Caco-2 (cell line): ENCODE data around the gene HSD17B2. TPM values are rescaled to one million over a fixed set of nuclear protein-coding genes. Genes with fewer than 3 reads are reported as not detected.

ENCODE experiments used
- BruUV-seq: library from RNA; stranded (reverse); fragments of 400-500 nt; replicated peaks from 2 replicates; lab custom pipeline; 2021; lab: Mats Ljungman, UMichigan
- CTCF ChIA-PET: fragments of 300-600 bp; sonication (Branson Sonifier 250); formaldehyde crosslinking; loops from one replicate; lab custom pipeline; 2022; ENCODE audit warnings: antibody characterized with exemption; lab: Charles Lee
- POLR2A ChIA-PET: fragments of 300-600 bp; sonication (Branson Sonifier 250); formaldehyde crosslinking; loops from one replicate; lab custom pipeline; 2022; ENCODE audit warnings: antibody characterized with exemption; lab: Charles Lee
- DNase-seq, 2 experiments: peaks; one replicate each; pipeline versions ENCODE4 v3.0.0 to v3.0.0-alpha.2; 2020 to 2022
- H3K27me3 ChIP-seq: replicated peaks from 2 replicates; pipeline ENCODE4 v1.6.0; 2011; ENCODE audit warnings: low read length; ENCODE audit not compliant: control insufficient read depth, insufficient read depth
- H3K36me3 ChIP-seq: 2 replicates; pipeline ENCODE4 v1.5.1; 2011; ENCODE audit warnings: low read length; ENCODE audit not compliant: control insufficient read depth, insufficient read depth
- H3K4me1 ChIP-seq: fragments of 250-450 bp; sonication (Bioruptor Pico); 2 replicates; pipeline ENCODE4 v1.5.1; 2020; ENCODE audit warnings: mild to moderate bottlenecking
- H3K4me3 ChIP-seq: 2 replicates; pipeline ENCODE4 v1.5.1; 2011; ENCODE audit warnings: low read depth, mild to moderate bottlenecking, control low read depth, low read length
- H3K9me3 ChIP-seq: fragments of 250-450 bp; sonication (Bioruptor Pico); 2 replicates; pipeline ENCODE4 v1.5.1; 2020; ENCODE audit warnings: mild to moderate bottlenecking, moderate library complexity
- H3K27ac Mint-ChIP-seq: one replicate; pipeline ENCODE4 v1.8.0; 2022; ENCODE audit warnings: mixed read lengths; ENCODE audit not compliant: unreplicated experiment
- H3K27me3 Mint-ChIP-seq: one replicate; pipeline ENCODE4 v1.8.0; 2022; ENCODE audit warnings: mixed read lengths; ENCODE audit not compliant: insufficient read depth, unreplicated experiment
- H3K36me3 Mint-ChIP-seq: one replicate; pipeline ENCODE4 v1.8.0; 2022; ENCODE audit warnings: mild to moderate bottlenecking, mixed read lengths; ENCODE audit not compliant: insufficient read depth, unreplicated experiment
- H3K4me1 Mint-ChIP-seq: one replicate; pipeline ENCODE4 v1.8.0; 2022; ENCODE audit warnings: low read depth, mixed read lengths; ENCODE audit not compliant: unreplicated experiment
- H3K4me3 Mint-ChIP-seq: one replicate; pipeline ENCODE4 v1.8.0; 2022; ENCODE audit warnings: mild to moderate bottlenecking, moderate library complexity, mixed read lengths; ENCODE audit not compliant: unreplicated experiment
- H3K9me3 Mint-ChIP-seq: one replicate; pipeline ENCODE4 v1.8.0; 2022; ENCODE audit warnings: mixed read lengths; ENCODE audit not compliant: unreplicated experiment
- intact Hi-C: fragments of 100-400 bp; cut with micrococcal nuclease; formaldehyde crosslinking; loops from one replicate; pipeline ENCODE4 v1.10.0; 2022; ENCODE audit not compliant: unreplicated experiment
- total RNA-seq: library from RNA; stranded (reverse); gene quantifications from 2 replicates; pipeline ENCODE4 v1.2.3, GENCODE V29; 2022
- TF ChIP-seq, protein P1 (sequence below), 2 experiments: fragments of 200-600 bp in 1 of 2; IDR thresholded peaks; 1 replicate in 1 of 2; 2 replicates in 1 of 2; pipeline versions ENCODE4 v1.5.1 to v1.8.0; 2011 to 2022; ENCODE audit warnings: antibody characterized with exemption in 1 of 2, control low read depth in 1 of 2, inconsistent platforms in 1 of 2, low read depth in 1 of 2, low read length in 1 of 2, mild to moderate bottlenecking in 1 of 2, moderate library complexity in 1 of 2; ENCODE audit not compliant: insufficient read depth in 1 of 2, severe bottlenecking in 1 of 2, unreplicated experiment in 1 of 2

Gene HSD17B2
- total RNA-seq, 1 experiment from 2014 or later: 5.1 TPM

DNA sequence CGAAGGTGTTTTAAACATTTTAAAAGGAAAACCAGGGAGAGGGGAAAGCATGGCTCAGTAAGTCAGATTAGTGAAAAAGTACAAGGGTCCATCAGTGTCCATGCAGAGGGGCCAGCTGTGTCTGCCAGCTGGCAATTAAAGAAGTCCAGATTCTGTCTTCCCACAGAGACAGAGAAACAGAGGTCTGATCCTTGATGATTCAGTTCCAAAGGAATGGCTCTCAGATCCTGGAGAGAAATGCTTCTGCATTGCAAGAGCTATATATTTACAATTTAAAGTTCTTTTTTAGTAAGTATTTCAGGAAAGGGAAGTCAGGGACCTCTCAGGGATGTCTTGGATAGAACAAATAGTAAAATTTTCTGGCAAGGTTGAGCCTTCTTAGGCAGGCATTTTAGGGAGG lies 56.2 kb downstream of the HSD17B2 start:
- intact Hi-C loops: no loop called here
- TF ChIP-seq, protein P1, sequence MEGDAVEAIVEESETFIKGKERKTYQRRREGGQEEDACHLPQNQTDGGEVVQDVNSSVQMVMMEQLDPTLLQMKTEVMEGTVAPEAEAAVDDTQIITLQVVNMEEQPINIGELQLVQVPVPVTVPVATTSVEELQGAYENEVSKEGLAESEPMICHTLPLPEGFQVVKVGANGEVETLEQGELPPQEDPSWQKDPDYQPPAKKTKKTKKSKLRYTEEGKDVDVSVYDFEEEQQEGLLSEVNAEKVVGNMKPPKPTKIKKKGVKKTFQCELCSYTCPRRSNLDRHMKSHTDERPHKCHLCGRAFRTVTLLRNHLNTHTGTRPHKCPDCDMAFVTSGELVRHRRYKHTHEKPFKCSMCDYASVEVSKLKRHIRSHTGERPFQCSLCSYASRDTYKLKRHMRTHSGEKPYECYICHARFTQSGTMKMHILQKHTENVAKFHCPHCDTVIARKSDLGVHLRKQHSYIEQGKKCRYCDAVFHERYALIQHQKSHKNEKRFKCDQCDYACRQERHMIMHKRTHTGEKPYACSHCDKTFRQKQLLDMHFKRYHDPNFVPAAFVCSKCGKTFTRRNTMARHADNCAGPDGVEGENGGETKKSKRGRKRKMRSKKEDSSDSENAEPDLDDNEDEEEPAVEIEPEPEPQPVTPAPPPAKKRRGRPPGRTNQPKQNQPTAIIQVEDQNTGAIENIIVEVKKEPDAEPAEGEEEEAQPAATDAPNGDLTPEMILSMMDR (IDR thresholded peaks at IDR 0.05; ENCODE audit: insufficient read depth in 1 of 2, low read depth in 1 of 2, low read length in 1 of 2, severe bottlenecking in 1 of 2, unreplicated experiment in 1 of 2): no peak
- Histone ChIP-seq H3K4me3 (no peak overlapping the region), H3K27me3 (no peaks in the 10 kb centered on the region; the same call in 1 of the 2 replicates), H3K36me3 (peaks cover 2% of the 10 kb centered on the region), H3K9me3 (no peaks in the 10 kb centered on the region), H3K4me1 (peaks cover 9% of the 10 kb centered on the region; the same call in 1 of the 2 replicates)
- no TSS peak for BruUV-seq
- POLR2A ChIA-PET: no interaction called here
- Mint-ChIP-seq H3K4me3 (no peak overlapping the region), H3K27ac (no peak overlapping the region), H3K4me1 (no peaks in the 10 kb centered on the region), H3K9me3 (no peaks in the 10 kb centered on the region), H3K27me3 (no peaks in the 10 kb centered on the region), H3K36me3 (no peaks in the 10 kb centered on the region)
- CTCF ChIA-PET: no interaction called here
- DNase-seq: no peak

DNA sequence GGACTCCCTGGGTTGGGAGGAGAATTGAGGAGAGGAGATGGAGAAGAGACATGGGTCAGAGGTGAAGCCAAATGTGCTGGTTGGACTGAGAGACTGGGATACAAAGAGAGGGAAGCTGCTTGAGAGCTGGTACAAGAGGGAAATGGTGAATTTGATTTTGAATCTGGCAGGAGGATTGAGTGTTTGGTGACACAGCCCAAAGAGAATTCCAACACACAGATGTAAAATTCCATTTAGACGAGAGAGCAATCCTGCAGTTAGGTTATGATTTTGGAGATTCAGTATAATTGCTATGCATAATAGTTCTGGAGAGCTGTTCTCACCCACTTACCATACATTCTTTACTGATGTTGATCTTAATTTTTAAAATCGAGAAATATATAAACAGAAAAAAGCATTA lies 57.7 kb downstream of the HSD17B2 start:
- no peak for DNase-seq
- Mint-ChIP-seq H3K36me3 (no peaks in the 10 kb centered on the region), H3K27ac (no peak overlapping the region), H3K4me1 (no peaks in the 10 kb centered on the region), H3K9me3 (no peaks in the 10 kb centered on the region), H3K27me3 (no peaks in the 10 kb centered on the region), H3K4me3 (no peak overlapping the region)
- Histone ChIP-seq H3K36me3 (peaks cover 2% of the 10 kb centered on the region), H3K4me1 (peaks cover 9% of the 10 kb centered on the region; the same call in 1 of the 2 replicates), H3K4me3 (no peak overlapping the region), H3K9me3 (no peaks in the 10 kb centered on the region), H3K27me3 (no peaks in the 10 kb centered on the region; the same call in 1 of the 2 replicates)
- TF ChIP-seq, protein P1 (IDR thresholded peaks at IDR 0.05; ENCODE audit: insufficient read depth in 1 of 2, low read depth in 1 of 2, low read length in 1 of 2, severe bottlenecking in 1 of 2, unreplicated experiment in 1 of 2): no peak
- ChIA-PET POLR2A (no interaction called here), CTCF (no interaction called here)
- no TSS peak for BruUV-seq
- intact Hi-C loops: no loop called here

DNA sequence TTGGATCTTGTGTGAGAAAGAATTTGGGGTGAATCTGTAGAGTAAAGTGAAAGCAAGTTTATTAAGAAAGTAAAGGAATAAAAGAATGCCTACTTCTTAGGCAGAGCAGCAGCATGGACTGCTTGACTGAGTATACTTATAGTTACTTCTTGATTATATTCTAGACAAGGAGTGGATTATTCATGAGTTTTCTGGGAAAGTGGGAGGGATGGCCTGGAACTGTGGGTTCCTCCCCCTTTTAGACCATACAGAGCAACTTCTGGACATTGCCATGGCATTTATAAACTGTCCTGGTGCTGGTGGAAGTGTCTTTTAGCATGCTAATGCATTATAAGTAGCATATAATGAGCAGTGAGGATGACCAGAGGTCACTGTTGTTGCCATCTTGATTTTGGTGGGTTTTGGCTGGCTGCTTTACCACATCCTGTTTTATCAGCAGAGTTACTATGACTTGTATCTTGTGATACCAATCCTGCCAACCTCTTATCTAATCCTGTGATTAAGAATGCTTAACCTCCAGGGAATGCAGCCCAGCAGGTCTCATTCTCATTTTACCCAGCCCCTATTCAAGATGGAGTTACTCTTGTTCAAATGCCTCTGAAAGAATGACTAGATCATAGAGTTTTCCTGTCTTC lies 58.7 kb downstream of the HSD17B2 start:
- ChIA-PET CTCF (no interaction called here), POLR2A (no interaction called here)
- TF ChIP-seq, protein P1 (IDR thresholded peaks at IDR 0.05; ENCODE audit: insufficient read depth in 1 of 2, low read depth in 1 of 2, low read length in 1 of 2, severe bottlenecking in 1 of 2, unreplicated experiment in 1 of 2): no peak
- peaks cover 2% of the 10 kb centered on the region for H3K36me3 ChIP-seq
- Mint-ChIP-seq H3K9me3 (no peaks in the 10 kb centered on the region), H3K4me3 (no peak overlapping the region), H3K4me1 (no peaks in the 10 kb centered on the region), H3K36me3 (no peaks in the 10 kb centered on the region), H3K27ac (no peak overlapping the region), H3K27me3 (no peaks in the 10 kb centered on the region)
- no TSS peak for BruUV-seq
- DNase-seq: no peak
- intact Hi-C loops: no loop called here
- H3K4me1 ChIP-seq: peaks cover 9% of the 10 kb centered on the region; the same call in 1 of the 2 replicates
- no peaks in the 10 kb centered on the region for H3K9me3 ChIP-seq
- H3K27me3 ChIP-seq: no peaks in the 10 kb centered on the region; the same call in 1 of the 2 replicates
- H3K4me3 ChIP-seq: no peak overlapping the region
